H1 (cell line): Measurements from ENCODE around the gene STX16. TPM values are rescaled to one million over a fixed set of nuclear protein-coding genes. Genes with fewer than 3 reads are reported as not detected.

ENCODE experiments used
- CTCF ChIA-PET: fragments of 300-600 bp; sonication (Branson Sonifier 250); formaldehyde crosslinking; loops from one replicate; lab custom pipeline; 2021; ENCODE audit not compliant: partially characterized antibody; lab: Charles Lee
- POLR2A ChIA-PET: fragments of 300-600 bp; sonication (Branson Sonifier 250); formaldehyde crosslinking; loops from one replicate; lab custom pipeline; 2021; ENCODE audit warnings: inconsistent platforms; ENCODE audit not compliant: partially characterized antibody; lab: Charles Lee
- DNase-seq, 2 experiments: peaks; one replicate each; pipeline versions ENCODE4 v3.0.0 to v3.0.0-alpha.2; 2010 to 2022; ENCODE audit warnings: low spot score in 2 of 2, low read depth in 1 of 2, mixed read lengths in 1 of 2
- FAIRE-seq: peaks from 2 replicates; lab custom pipeline; 2011; peaks lifted over from hg19 to GRCh38; lab: Jason Lieb, UNC
- H2AFZ ChIP-seq: 2 replicates; pipeline ENCODE4 v1.8.1; 2012; ENCODE audit warnings: low read length, inconsistent platforms
- H2AK5ac ChIP-seq: 2 replicates; pipeline ENCODE4 v1.6.1; 2013; ENCODE audit warnings: low read depth, low read length
- H2BK120ac ChIP-seq: replicated peaks from 2 replicates; pipeline ENCODE3; 2013; ENCODE audit warnings: low read depth, low read length, inconsistent platforms
- H2BK12ac ChIP-seq: 2 replicates; pipeline ENCODE4 v1.6.1; 2013; ENCODE audit warnings: low read depth, low read length
- H2BK15ac ChIP-seq: 2 replicates; pipeline ENCODE4 v1.6.1; 2013; ENCODE audit warnings: low read length
- H2BK20ac ChIP-seq: 2 replicates; pipeline ENCODE4 v1.6.1; 2013; ENCODE audit warnings: low read length
- H2BK5ac ChIP-seq: 2 replicates; pipeline ENCODE4 v1.6.1; 2013; ENCODE audit warnings: low read depth, low read length
- H3K14ac ChIP-seq: 2 replicates; pipeline ENCODE4 v1.6.1; 2013; ENCODE audit warnings: inconsistent platforms; ENCODE audit not compliant: insufficient read length
- H3K18ac ChIP-seq: 2 replicates; pipeline ENCODE4 v1.6.1; 2013; ENCODE audit warnings: low read length; ENCODE audit errors: extremely low read depth
- H3K23ac ChIP-seq: 2 replicates; pipeline ENCODE4 v1.6.1; 2013; ENCODE audit warnings: inconsistent platforms; ENCODE audit not compliant: insufficient read length
- H3K23me2 ChIP-seq: 2 replicates; pipeline ENCODE4 v1.6.1; 2013; ENCODE audit warnings: low read depth, low read length
- H3K27ac ChIP-seq: 2 replicates; pipeline ENCODE4 v1.6.1; 2011; ENCODE audit warnings: low read depth, low read length, inconsistent platforms
- H3K27me3 ChIP-seq, 4 experiments: replicated peaks in 1 of 4; 1 replicate in 1 of 4; 2 replicates in 3 of 4; pipeline versions ENCODE4 v1.6.1 to v1.8.1; 2011 to 2013; ENCODE audit warnings: low read length in 3 of 4, mild to moderate bottlenecking in 3 of 4, inconsistent platforms in 2 of 4, mixed read lengths in 2 of 4, moderate library complexity in 1 of 4; ENCODE audit not compliant: control insufficient read depth in 3 of 4, insufficient read depth in 3 of 4; ENCODE audit errors: extremely low read depth in 1 of 4
- H3K36me3 ChIP-seq, 4 experiments: 2 replicates each; pipeline versions ENCODE4 v1.6.1 to v1.8.1; 2011 to 2013; ENCODE audit warnings: mild to moderate bottlenecking in 4 of 4, low read length in 3 of 4, moderate library complexity in 2 of 4, control low read depth in 1 of 4, inconsistent platforms in 1 of 4; ENCODE audit not compliant: insufficient read depth in 4 of 4, control insufficient read depth in 2 of 4
- H3K4ac ChIP-seq: replicated peaks from 2 replicates; pipeline ENCODE3; 2013; ENCODE audit warnings: low read length, low read depth, mixed read lengths, inconsistent platforms; ENCODE audit not compliant: insufficient read length
- H3K4me1 ChIP-seq, 4 experiments: replicated peaks in 1 of 4; 1 replicate in 1 of 4; 2 replicates in 3 of 4; pipeline versions ENCODE4 v1.6.1 to v1.8.1; 2011 to 2013; ENCODE audit warnings: low read length in 3 of 4, inconsistent platforms in 2 of 4, mixed read lengths in 1 of 4; ENCODE audit not compliant: insufficient read depth in 4 of 4, control insufficient read depth in 3 of 4
- H3K4me2 ChIP-seq, 2 experiments: 2 replicates each; pipeline versions ENCODE4 v1.6.1 to v1.8.1; 2011 to 2013; ENCODE audit warnings: low read depth in 2 of 2, low read length in 2 of 2, control low read depth in 1 of 2, inconsistent platforms in 1 of 2, mild to moderate bottlenecking in 1 of 2; ENCODE audit not compliant: insufficient read depth in 1 of 2
- H3K4me3 ChIP-seq, 4 experiments: fragments of 200-600, 300-600 bp in 1 of 4; sonication (generic), shearing (Covaris generic), sonication (Bioruptor Twin) in 1 of 4; 2 replicates each; pipeline versions ENCODE4 v1.5.1 to v1.8.1; 2011 to 2016; ENCODE audit warnings: low read length in 4 of 4, low read depth in 3 of 4, control low read depth in 2 of 4, inconsistent platforms in 2 of 4, mild to moderate bottlenecking in 2 of 4, mixed read lengths in 1 of 4, moderate library complexity in 1 of 4; ENCODE audit not compliant: insufficient read depth in 2 of 4; ENCODE audit errors: extremely low read depth in 1 of 4
- H3K56ac ChIP-seq: replicated peaks from 2 replicates; pipeline ENCODE3; 2013; ENCODE audit warnings: low read depth, mild to moderate bottlenecking, mixed read lengths, low read length, inconsistent platforms; ENCODE audit not compliant: insufficient read length
- H3K79me1 ChIP-seq: 2 replicates; pipeline ENCODE4 v1.6.1; 2013; ENCODE audit warnings: low read depth, low read length, control low read depth
- H3K79me2 ChIP-seq, 2 experiments: 2 replicates each; pipeline versions ENCODE4 v1.6.1 to v1.8.1; 2012 to 2013; ENCODE audit warnings: low read length in 2 of 2, mild to moderate bottlenecking in 2 of 2, inconsistent platforms in 1 of 2; ENCODE audit not compliant: insufficient read depth in 2 of 2, control insufficient read depth in 1 of 2
- H3K9ac ChIP-seq, 4 experiments: replicated peaks in 1 of 4; 1 replicate in 1 of 4; 2 replicates in 3 of 4; pipeline versions ENCODE4 v1.6.1 to v1.8.1; 2011 to 2013; ENCODE audit warnings: low read depth in 3 of 4, low read length in 3 of 4, control low read depth in 2 of 4, mild to moderate bottlenecking in 2 of 4, moderate library complexity in 2 of 4, inconsistent platforms in 1 of 4; ENCODE audit errors: extremely low read depth in 1 of 4
- H3K9me3 ChIP-seq, 2 experiments: 2 replicates each; pipeline versions ENCODE4 v1.6.1 to v1.8.1; 2012 to 2013; ENCODE audit warnings: mild to moderate bottlenecking in 2 of 2, moderate library complexity in 2 of 2, control low read depth in 1 of 2, inconsistent platforms in 1 of 2, low read depth in 1 of 2, low read length in 1 of 2, mixed read lengths in 1 of 2; ENCODE audit not compliant: insufficient read depth in 2 of 2
- H4K20me1 ChIP-seq, 2 experiments: replicated peaks in 1 of 2; 2 replicates each; pipeline versions ENCODE3 to v1.8.1; 2011 to 2013; ENCODE audit warnings: inconsistent platforms in 2 of 2, low read length in 2 of 2, mild to moderate bottlenecking in 1 of 2; ENCODE audit not compliant: insufficient read depth in 2 of 2, control insufficient read depth in 1 of 2
- H4K5ac ChIP-seq: 2 replicates; pipeline ENCODE4 v1.6.1; 2013; ENCODE audit warnings: low read length, low read depth, mixed read lengths, inconsistent platforms; ENCODE audit not compliant: insufficient read length
- H4K8ac ChIP-seq: 2 replicates; pipeline ENCODE4 v1.8.0; 2013; ENCODE audit warnings: mild to moderate bottlenecking, moderate library complexity, low read length, inconsistent platforms; ENCODE audit not compliant: insufficient read depth; ENCODE audit errors: extremely low read depth
- H4K91ac ChIP-seq: replicated peaks from 2 replicates; pipeline ENCODE3; 2013; ENCODE audit warnings: low read length, mixed read lengths, inconsistent platforms; ENCODE audit not compliant: insufficient read length
- GABPA ChIP-seq: IDR thresholded peaks from 2 replicates; pipeline ENCODE4 v1.6.1; 2011; ENCODE audit warnings: mild to moderate bottlenecking, low read length, moderate library complexity, borderline replicate concordance; ENCODE audit not compliant: insufficient read depth
- POU5F1 ChIP-seq: IDR thresholded peaks from 2 replicates; pipeline ENCODE4 v1.6.1; 2011; ENCODE audit warnings: low read depth, mild to moderate bottlenecking, low read length, moderate library complexity
- TAF7 ChIP-seq: optimal IDR thresholded peaks from 2 replicates; pipeline ENCODE3; 2011; ENCODE audit warnings: low read depth, mild to moderate bottlenecking, inconsistent platforms, low read length, moderate library complexity, borderline replicate concordance
- WGBS, 2 experiments: shearing (Covaris generic) in 1 of 2; methylation state at CpG; one replicate each; pipeline versions ENCODE4 v1.1.6 to v1.1.7; 2013 to 2015; ENCODE audit warnings: low lambda C conversion rate in 2 of 2, mixed read lengths in 2 of 2, inconsistent platforms in 1 of 2, low coverage in 1 of 2, missing lambda C conversion rate in 1 of 2; ENCODE audit not compliant: insufficient replicate concordance in 2 of 2, insufficient coverage in 1 of 2, insufficient read length in 1 of 2; ENCODE audit errors: extremely low coverage in 1 of 2, missing lambda C conversion rate in 1 of 2; 5-methylcytosine and 5-hydroxymethylcytosine counted together
- polyA plus RNA-seq, 7 experiments: library from polyadenylated mRNA; depleted of rRNA in 3 of 7; stranded (reverse) in 5 of 7; unstranded in 2 of 7; fragments of >200 nt in 5 of 7; fragments of 200-250 nt in 2 of 7; gene quantifications; 1 replicate in 5 of 7; 2 replicates in 1 of 7; 4 replicates in 1 of 7; pipeline versions ENCODE4 v1.2.1 to v1.2.3, GENCODE V29; 2011 to 2013; ENCODE audit warnings: missing spikeins in 2 of 7, mixed read lengths in 2 of 7
- total RNA-seq: library from RNA; stranded (reverse); fragmentation: NEBNext Ultra II Directional; extraction: Animal tissue kit (Norgen Biotek cat#: 25700); gene quantifications from 2 replicates; pipeline ENCODE4 v1.2.1, GENCODE V29; 2021
- TF ChIP-seq, protein P1 (sequence below): IDR thresholded peaks from 2 replicates; pipeline ENCODE4 v1.6.1; 2011; ENCODE audit warnings: low read length, improper control_type of control experiment

The STX16 gene
- total and polyA plus RNA-seq, 2 of the 8 experiments (the other 6 are each of a cell fraction or from before 2014, with no cell fraction given), result 45.2 to 61.6 TPM

GRCh38 chr20:58630063-58630462 is 21.0 kb upstream of the STX16 start:
- Histone ChIP-seq H2AK5ac (0 out of 2 replicates have a peak overlapping the region, but pooled peaks have one; percentile 48), H3K56ac (no peak overlapping the region), H4K8ac (no peak overlapping the region), H2BK12ac (no peak overlapping the region), H3K27ac (no peak overlapping the region), H4K91ac (no peak overlapping the region), H4K20me1 (no peaks in the 10 kb centered on the region), H3K14ac (no peak overlapping the region), H2BK15ac (no peak overlapping the region), H4K5ac (no peak overlapping the region), H3K27me3 (0 out of 7 replicates have a peak, but pooled peaks cover 0 to 2% (median 0%) of the 10 kb centered on the region in 4 experiments), H3K4me2 (no peak overlapping the region), H3K9ac (no peak overlapping the region), H3K79me2 (no peaks in the 10 kb centered on the region), H3K18ac (no peak overlapping the region), H3K4ac (no peak overlapping the region), H3K36me3 (no peaks in the 10 kb centered on the region), H2BK20ac (no peak overlapping the region), H3K9me3 (no peaks in the 10 kb centered on the region), H3K4me3 (no peak overlapping the region), H3K79me1 (no peaks in the 10 kb centered on the region), H2BK5ac (no peak overlapping the region), H2AFZ (no peak overlapping the region), H3K23ac (no peak overlapping the region), H3K23me2 (no peaks in the 10 kb centered on the region), H3K4me1 (peaks cover 0 to 2% (median 0%) of the 10 kb centered on the region in 4 experiments; a peak in 1 of 7 replicates), H2BK120ac (no peak overlapping the region)
- no peak for TF ChIP-seq GABPA
- TF ChIP-seq TAF7, result no peak
- TF ChIP-seq, protein P1, sequence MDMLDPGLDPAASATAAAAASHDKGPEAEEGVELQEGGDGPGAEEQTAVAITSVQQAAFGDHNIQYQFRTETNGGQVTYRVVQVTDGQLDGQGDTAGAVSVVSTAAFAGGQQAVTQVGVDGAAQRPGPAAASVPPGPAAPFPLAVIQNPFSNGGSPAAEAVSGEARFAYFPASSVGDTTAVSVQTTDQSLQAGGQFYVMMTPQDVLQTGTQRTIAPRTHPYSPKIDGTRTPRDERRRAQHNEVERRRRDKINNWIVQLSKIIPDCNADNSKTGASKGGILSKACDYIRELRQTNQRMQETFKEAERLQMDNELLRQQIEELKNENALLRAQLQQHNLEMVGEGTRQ, result no peak
- TF ChIP-seq POU5F1, result no peak
- DNase-seq (no peak), FAIRE-seq (no peak)
- ChIA-PET POLR2A (interaction anchor here (1.4 to 1.5 kb wide), 2 partner anchors 9 to 217 kb away, joined by 3 to 5 read pairs; no protein-coding TSS in a partner anchor), CTCF (interaction anchor here (0.6 to 7.1 kb wide), 4 partner anchors 9 to 601 kb away, joined by 3 to 21 read pairs (median 10); no protein-coding TSS in a partner anchor)
- 80% methylated on average over 4 of the region's 4 CpGs; no CpG with 5 or more reads in 1 of the 2 experiments for WGBS, 2 experiments
